DOHH2 (cell line): ENCODE data around the gene L3MBTL4.

Experiments used
- H3F3A ChIP-seq: fragments of 200-600 bp; sonication (generic), shearing (Covaris generic); 2 replicates; pipeline ENCODE4 v1.6.0; 2016; ENCODE audit warnings: antibody characterized with exemption, mild to moderate bottlenecking; ENCODE audit not compliant: control insufficient read depth, insufficient read depth
- H3K27ac ChIP-seq: fragments of 200-600 bp; sonication (generic); 2 replicates; pipeline ENCODE4 v1.5.1; 2014; ENCODE audit warnings: low read depth, mild to moderate bottlenecking, low read length, moderate library complexity
- H3K27me3 ChIP-seq: fragments of 200-600 bp; sonication (generic); 2 replicates; pipeline ENCODE4 v1.6.1; 2014; ENCODE audit warnings: mild to moderate bottlenecking, low read length, mixed read lengths; ENCODE audit not compliant: control insufficient read depth
- H3K36me3 ChIP-seq: fragments of 200-600 bp; sonication (generic); 2 replicates; pipeline ENCODE4 v1.6.1; 2014; ENCODE audit warnings: mild to moderate bottlenecking, low read length, moderate library complexity, mixed read lengths; ENCODE audit not compliant: control insufficient read depth
- H3K4me1 ChIP-seq: fragments of 200-600 bp; sonication (generic); 2 replicates; pipeline ENCODE4 v1.6.1; 2014; ENCODE audit warnings: mild to moderate bottlenecking, low read length, mixed read lengths; ENCODE audit not compliant: control insufficient read depth
- H3K4me2 ChIP-seq: fragments of 200-600 bp; sonication (generic); 2 replicates; pipeline ENCODE4 v1.6.0; 2014; ENCODE audit warnings: mild to moderate bottlenecking, low read length, moderate library complexity
- H3K4me3 ChIP-seq: fragments of 200-600 bp; sonication (generic); 2 replicates; pipeline ENCODE4 v1.5.1; 2014; ENCODE audit warnings: mild to moderate bottlenecking, low read length, mixed read lengths
- H3K79me2 ChIP-seq: fragments of 200-600 bp; sonication (generic); 2 replicates; pipeline ENCODE4 v1.6.1; 2014; ENCODE audit warnings: mild to moderate bottlenecking, low read length, mixed read lengths; ENCODE audit not compliant: control insufficient read depth
- H3K9me2 ChIP-seq: fragments of 200-600 bp; sonication (generic); replicated peaks from 2 replicates; pipeline ENCODE4 v1.6.1; 2014; ENCODE audit warnings: mild to moderate bottlenecking, low read length, mixed read lengths; ENCODE audit not compliant: control insufficient read depth
- H3K9me3 ChIP-seq: fragments of 200-600 bp; sonication (generic); 2 replicates; pipeline ENCODE4 v1.6.1; 2014; ENCODE audit warnings: antibody characterized with exemption, low read length, mixed read lengths; ENCODE audit not compliant: control insufficient read depth, insufficient read depth
- H4K20me1 ChIP-seq: fragments of 200-600 bp; sonication (generic); 2 replicates; pipeline ENCODE4 v1.6.0; 2014; ENCODE audit warnings: low read depth, mild to moderate bottlenecking, antibody characterized with exemption, low read length, moderate library complexity; ENCODE audit not compliant: control insufficient read depth, insufficient read depth
- CTCF ChIP-seq: fragments of 200-600 bp; sonication (generic); IDR thresholded peaks from one replicate; pipeline ENCODE4 v1.5.1; 2014; ENCODE audit warnings: antibody characterized with exemption, mild to moderate bottlenecking, low read depth, low read length; ENCODE audit not compliant: poor library complexity, severe bottlenecking
- EZH2phosphoT487 ChIP-seq: fragments of 200-600 bp; sonication (generic); IDR thresholded peaks from 2 replicates; pipeline ENCODE4 v1.6.1; 2017; ENCODE audit warnings: borderline replicate concordance, mild to moderate bottlenecking, antibody characterized with exemption, low read length, moderate library complexity, mixed read lengths

Gene L3MBTL4

GRCh38 chr18:5974696-5975095 is 440.0 kb downstream of the L3MBTL4 start:
- TF ChIP-seq CTCF (no peak), EZH2phosphoT487 (no peak)
- Histone ChIP-seq H3K27ac (peak overlapping the region; percentile 89), H3K9me2 (no peaks in the 10 kb centered on the region), H3K4me1 (peaks cover 100% of the 10 kb centered on the region), H3K9me3 (no peaks in the 10 kb centered on the region), H3K27me3 (no peaks in the 10 kb centered on the region), H3K4me3 (peak overlapping the region; percentile 68), H3K79me2 (no peaks in the 10 kb centered on the region), H3F3A (peaks cover 33% of the 10 kb centered on the region), H4K20me1 (no peaks in the 10 kb centered on the region), H3K4me2 (peak overlapping the region; percentile 89), H3K36me3 (no peaks in the 10 kb centered on the region)

DNA sequence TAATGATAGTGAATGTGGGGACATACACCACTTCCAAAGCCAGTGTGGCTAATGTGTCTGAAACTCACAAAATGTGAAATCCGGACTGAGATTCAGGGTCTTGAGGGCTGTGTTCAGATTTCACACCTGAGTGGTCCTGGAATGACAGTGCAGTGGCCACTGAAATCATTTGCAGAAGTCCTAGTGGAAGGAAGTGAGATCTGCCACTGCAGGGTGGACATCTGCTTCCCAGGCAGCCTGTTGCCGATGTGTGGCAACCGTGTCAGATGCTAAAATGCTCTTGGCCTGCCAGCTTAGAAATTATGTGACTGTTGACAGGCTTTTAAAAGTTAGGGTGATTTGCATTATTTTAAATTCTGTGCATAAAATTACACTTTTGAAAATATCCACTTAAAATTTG is 441.6 kb downstream of the L3MBTL4 start:
- Histone ChIP-seq H3K27ac (peak overlapping the region; percentile 89), H4K20me1 (no peaks in the 10 kb centered on the region), H3K36me3 (no peaks in the 10 kb centered on the region), H3F3A (peaks cover 33% of the 10 kb centered on the region), H3K4me2 (peak overlapping the region; percentile 89), H3K9me3 (no peaks in the 10 kb centered on the region), H3K9me2 (no peaks in the 10 kb centered on the region), H3K4me3 (peak overlapping the region; percentile 52), H3K79me2 (no peaks in the 10 kb centered on the region), H3K4me1 (peaks cover 88% of the 10 kb centered on the region), H3K27me3 (no peaks in the 10 kb centered on the region)
- TF ChIP-seq CTCF, result no peak
- no peak for TF ChIP-seq EZH2phosphoT487

GRCh38 chr18:5972298-5972697 is 442.4 kb downstream of the L3MBTL4 start:
- no peaks in the 10 kb centered on the region for H3K9me2 ChIP-seq
- H3K4me1 ChIP-seq, result peaks cover 80% of the 10 kb centered on the region
- TF ChIP-seq CTCF (no peak), EZH2phosphoT487 (no peak)
- no peaks in the 10 kb centered on the region for H3K79me2 ChIP-seq
- H3K9me3 ChIP-seq, result no peaks in the 10 kb centered on the region
- peak overlapping the region; percentile 89 for H3K4me2 ChIP-seq
- peaks cover 33% of the 10 kb centered on the region for H3F3A ChIP-seq
- no peaks in the 10 kb centered on the region for H3K27me3 ChIP-seq
- no peaks in the 10 kb centered on the region for H4K20me1 ChIP-seq
- peak overlapping the region; percentile 38 for H3K4me3 ChIP-seq
- no peaks in the 10 kb centered on the region for H3K36me3 ChIP-seq
- H3K27ac ChIP-seq, result peak overlapping the region; percentile 89
